Measurements from ENCODE around the gene ENG.
"Not testable (repeated sequence)": the region's sequence is repeated elsewhere in the genome, so short reads cannot be mapped to it uniquely, and the experiment has no call there.

Gene ENG

GRCh38 chr9:127844821-127845359 is 9.6 kb downstream of the ENG start:
- DNase-seq (ENCODE audit: low read depth in 2 of 2): no peak

- no peak for DNase-seq (ENCODE audit: low read depth in 2 of 2)
Observed at GRCh38 chr9:127841087-127841835, 13.2 kb downstream of the ENG start.

- DNase-seq (ENCODE audit: low read depth in 2 of 2): no peak
Observed at GRCh38 chr9:127838375-127839078, 15.9 kb downstream of the ENG start.

GRCh38 chr9:127837346-127837745 is 17.1 kb downstream of the ENG start:
- DNase-seq (ENCODE audit: low read depth in 2 of 2): no peak

- DNase-seq (ENCODE audit: low read depth in 2 of 2): not testable (repeated sequence)
Observed at GRCh38 chr9:127836561-127836960, 17.9 kb downstream of the ENG start.

- no peak for DNase-seq (ENCODE audit: low read depth in 2 of 2)
Observed at GRCh38 chr9:127835991-127836516, 18.4 kb downstream of the ENG start.

GRCh38 chr9:127833555-127833954 is 20.9 kb downstream of the ENG start:
- no peak for DNase-seq (ENCODE audit: low read depth in 2 of 2)

GRCh38 chr9:127832248-127832647 is 22.2 kb downstream of the ENG start:
- DNase-seq (ENCODE audit: low read depth in 2 of 2): no peak

- DNase-seq (ENCODE audit: low read depth in 2 of 2): no peak
Observed at GRCh38 chr9:127829205-127829906, 25.1 kb downstream of the ENG start.

- no peak for DNase-seq (ENCODE audit: low read depth in 2 of 2)
Observed at GRCh38 chr9:127828262-127829031, 26.0 kb downstream of the ENG start.

GRCh38 chr9:127826253-127826913 is 28.1 kb downstream of the ENG start:
- no peak for DNase-seq (ENCODE audit: low read depth in 2 of 2)

- DNase-seq (ENCODE audit: low read depth in 2 of 2): no peak
Observed at GRCh38 chr9:127825319-127826051, 29.0 kb downstream of the ENG start.

GRCh38 chr9:127822108-127822507 is 32.4 kb downstream of the ENG start:
- no peak for DNase-seq (ENCODE audit: low read depth in 2 of 2)

- no peak for DNase-seq (ENCODE audit: low read depth in 2 of 2)
Observed at GRCh38 chr9:127818574-127818973, 35.9 kb downstream of the ENG start.

- no peak for DNase-seq (ENCODE audit: low read depth in 2 of 2)
Observed at GRCh38 chr9:127817881-127818434, 36.5 kb downstream of the ENG start.

GRCh38 chr9:127816728-127817127 is 37.7 kb downstream of the ENG start:
- no peak for DNase-seq (ENCODE audit: low read depth in 2 of 2)

GRCh38 chr9:127816362-127816725 is 38.1 kb downstream of the ENG start:
- DNase-seq (ENCODE audit: low read depth in 2 of 2): no peak

GRCh38 chr9:127815512-127816361 is 38.7 kb downstream of the ENG start:
- no peak for DNase-seq (ENCODE audit: low read depth in 2 of 2)

All from stimulated activated CD8-positive, alpha-beta memory T cell treated with anti-CD3 and anti-CD28 coated beads, Interleukin-7, amount 100 ng/mL, for 4 hours (primary cell).